IMR-90 (cell line): Measurements from ENCODE around the gene TPP1. TPM values are rescaled to one million over a fixed set of nuclear protein-coding genes. Genes with fewer than 3 reads are reported as not detected.

ENCODE experiments used
- ATAC-seq: fragments of 200-7000 bp; cut with Tn5 transposase; 2 replicates; pipeline ENCODE4 v1.9.1; 2020; ENCODE audit warnings: low read depth, mild to moderate bottlenecking, moderate library complexity
- BruUV-seq: library from RNA; stranded (reverse); fragments of 400-500 nt; replicated peaks from 2 replicates; lab custom pipeline; 2021; lab: Mats Ljungman, UMichigan
- CTCF ChIA-PET: fragments of 300-600 bp; formaldehyde crosslinking; extraction: SDS; loops from one replicate; lab custom pipeline; 2021; ENCODE audit warnings: antibody characterized with exemption; lab: Yijun Ruan, JAX
- POLR2A ChIA-PET: fragments of 300-600 bp; sonication (Branson Sonifier 250); formaldehyde crosslinking; loops from one replicate; lab custom pipeline; 2022; ENCODE audit warnings: antibody characterized with exemption; ENCODE audit not compliant: unreplicated experiment; lab: Charles Lee
- DNase-seq: peaks from one replicate; pipeline ENCODE4 v3.0.0; 2013
- H2AFZ ChIP-seq: replicated peaks from 2 replicates; pipeline ENCODE3; 2013; ENCODE audit warnings: low read length, mild to moderate bottlenecking; ENCODE audit not compliant: poor library complexity
- H2AK5ac ChIP-seq: 2 replicates; pipeline ENCODE4 v1.6.1; 2013; ENCODE audit warnings: low read depth, low read length, inconsistent platforms
- H2AK9ac ChIP-seq: replicated peaks from 2 replicates; pipeline ENCODE3; 2013; ENCODE audit warnings: mild to moderate bottlenecking, low read depth, low read length, moderate library complexity; ENCODE audit not compliant: poor library complexity
- H2BK120ac ChIP-seq: 2 replicates; pipeline ENCODE4 v1.6.1; 2013; ENCODE audit warnings: low read depth, low read length, inconsistent platforms
- H2BK15ac ChIP-seq: 3 replicates; pipeline ENCODE4 v1.6.1; 2013; ENCODE audit warnings: low read depth, low read length, inconsistent platforms
- H2BK20ac ChIP-seq: 2 replicates; pipeline ENCODE4 v1.6.1; 2013; ENCODE audit warnings: low read depth, mild to moderate bottlenecking, inconsistent platforms, low read length, moderate library complexity
- H2BK5ac ChIP-seq: 2 replicates; pipeline ENCODE4 v1.6.1; 2013; ENCODE audit warnings: mild to moderate bottlenecking, low read depth, low read length, inconsistent platforms; ENCODE audit not compliant: poor library complexity, severe bottlenecking
- H3K14ac ChIP-seq: replicated peaks from 2 replicates; pipeline ENCODE4 v1.6.1; 2013; ENCODE audit warnings: low read depth, low read length, inconsistent platforms
- H3K18ac ChIP-seq: 2 replicates; pipeline ENCODE4 v1.6.1; 2013; ENCODE audit warnings: low read depth, low read length, control low read depth
- H3K23ac ChIP-seq: 2 replicates; pipeline ENCODE4 v1.6.1; 2013; ENCODE audit warnings: low read depth, low read length, inconsistent platforms
- H3K27ac ChIP-seq: 2 replicates; pipeline ENCODE4 v1.5.1; 2013; ENCODE audit warnings: mild to moderate bottlenecking, control low read depth, low read length; ENCODE audit not compliant: insufficient read depth
- H3K27me3 ChIP-seq: 2 replicates; pipeline ENCODE4 v1.6.1; 2013; ENCODE audit warnings: low read length; ENCODE audit not compliant: control insufficient read depth, insufficient read depth
- H3K36me3 ChIP-seq: 2 replicates; pipeline ENCODE4 v1.6.1; 2013; ENCODE audit warnings: low read length, mixed read lengths; ENCODE audit not compliant: control insufficient read depth, insufficient read depth
- H3K4ac ChIP-seq: 2 replicates; pipeline ENCODE4 v1.6.1; 2013; ENCODE audit warnings: low read depth, low read length, inconsistent platforms
- H3K4me1 ChIP-seq: 2 replicates; pipeline ENCODE4 v1.6.1; 2013; ENCODE audit warnings: low read length, mixed read lengths; ENCODE audit not compliant: control insufficient read depth, insufficient read depth
- H3K4me2 ChIP-seq: 2 replicates; pipeline ENCODE4 v1.6.1; 2013; ENCODE audit warnings: low read depth, mild to moderate bottlenecking, control low read depth, low read length, moderate library complexity
- H3K4me3 ChIP-seq: 2 replicates; pipeline ENCODE4 v1.5.1; 2013; ENCODE audit warnings: low read depth, mild to moderate bottlenecking, control low read depth, low read length, moderate library complexity; ENCODE audit not compliant: insufficient read depth
- H3K56ac ChIP-seq: 2 replicates; pipeline ENCODE4 v1.6.1; 2013; ENCODE audit warnings: low read length, inconsistent platforms; ENCODE audit not compliant: insufficient read depth; ENCODE audit errors: extremely low read depth
- H3K79me1 ChIP-seq, 2 experiments: 2 replicates each; pipeline ENCODE4 v1.6.1; 2013; ENCODE audit warnings: low read length in 2 of 2, inconsistent platforms in 1 of 2, low read depth in 1 of 2
- H3K9ac ChIP-seq: 2 replicates; pipeline ENCODE4 v1.6.1; 2013; ENCODE audit warnings: low read depth, low read length, control low read depth
- H3K9me1 ChIP-seq: 2 replicates; pipeline ENCODE4 v1.6.1; 2013; ENCODE audit warnings: low read length, inconsistent platforms; ENCODE audit not compliant: insufficient read depth
- H3K9me3 ChIP-seq: 2 replicates; pipeline ENCODE4 v1.6.1; 2013; ENCODE audit warnings: low read length; ENCODE audit not compliant: control insufficient read depth, insufficient read depth
- H4K20me1 ChIP-seq: 2 replicates; pipeline ENCODE4 v1.6.1; 2013; ENCODE audit warnings: low read length, inconsistent platforms; ENCODE audit not compliant: insufficient read depth
- H4K5ac ChIP-seq: 2 replicates; pipeline ENCODE4 v1.6.1; 2013; ENCODE audit warnings: mild to moderate bottlenecking, low read depth, low read length, control low read depth
- H4K8ac ChIP-seq, 2 experiments: 2 replicates each; pipeline ENCODE4 v1.6.1; 2013; ENCODE audit warnings: low read depth in 2 of 2, low read length in 2 of 2, control low read depth in 1 of 2, inconsistent platforms in 1 of 2
- H4K91ac ChIP-seq: 2 replicates; pipeline ENCODE4 v1.6.1; 2013; ENCODE audit warnings: low read depth, low read length, inconsistent platforms; ENCODE audit not compliant: insufficient read depth
- MAZ ChIP-seq: IDR thresholded peaks from 2 replicates; pipeline ENCODE4 v1.6.1; 2012; ENCODE audit warnings: low read depth, mild to moderate bottlenecking, low read length, improper control_type of control experiment, moderate library complexity, borderline replicate concordance
- WGBS, 2 experiments: methylation state at CpG; one replicate each; pipeline versions ENCODE4 v1.1.5 to v1.1.7; 2013; ENCODE audit warnings: missing lambda C conversion rate in 2 of 2; ENCODE audit not compliant: insufficient read length in 1 of 2; ENCODE audit errors: extremely low coverage in 2 of 2; 5-methylcytosine and 5-hydroxymethylcytosine counted together
- dilution Hi-C: fragments of 300-500 bp; cut with HindIII; formaldehyde crosslinking; loops from one replicate; pipeline ENCODE4 v1.14.3; 2018; ENCODE audit warnings: low sequenced_read_pairs; ENCODE audit not compliant: unreplicated experiment
- in situ Hi-C: fragments of 300-500 bp; cut with MboI; formaldehyde crosslinking; loops from 3 replicates; pipeline ENCODE4 v1.14.3; 2019; ENCODE audit warnings: low sequenced_read_pairs, inconsistent platforms, mixed read lengths
- intact Hi-C: fragments of 100-400 bp; cut with micrococcal nuclease; formaldehyde crosslinking; loops from 2 replicates; pipeline ENCODE4 v1.10.0; 2022
- polyA plus RNA-seq, 3 experiments: library from polyadenylated mRNA; depleted of rRNA; stranded (reverse); fragments of >200 nt; gene quantifications; 2 replicates each; pipeline ENCODE4 v1.2.3, GENCODE V29; 2012; ENCODE audit warnings: low replicate concordance in 1 of 3
- total RNA-seq: library from RNA; depleted of rRNA; stranded (reverse); fragments of >200 nt; gene quantifications from 2 replicates; pipeline ENCODE4 v1.2.3, GENCODE V29; 2012
- TF ChIP-seq, protein P1 (sequence below): fragments of 150-350 bp; IDR thresholded peaks from 2 replicates; pipeline ENCODE4 v1.6.1; 2017; ENCODE audit warnings: mild to moderate bottlenecking, antibody characterized with exemption, low read length, low read depth

The TPP1 gene
- total and polyA plus RNA-seq, 2 of the 4 experiments (the other 2 are of a cell fraction) = 33.5 to 108 TPM

DNA sequence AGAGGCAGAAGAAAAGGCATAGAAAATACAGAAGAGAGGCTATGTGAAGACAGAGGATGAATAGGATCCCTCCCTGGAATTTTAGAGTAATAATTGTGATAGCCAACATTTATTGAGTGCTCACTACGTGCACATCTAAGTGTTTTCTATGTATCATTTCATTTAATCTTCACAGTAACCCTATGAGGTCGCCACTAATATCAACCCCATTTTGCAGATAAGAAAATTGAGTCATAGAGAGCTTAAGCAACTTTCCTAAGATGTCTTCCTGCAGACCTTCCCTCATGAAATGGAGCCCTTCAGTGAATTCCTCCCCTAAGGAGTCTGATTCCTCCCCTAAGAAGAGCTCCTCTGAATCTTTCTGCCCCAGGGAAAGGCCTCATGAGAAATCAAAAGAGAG lies 53.9 kb downstream of the TPP1 start:
- Histone ChIP-seq H3K4ac (no peak overlapping the region), H3K18ac (no peak overlapping the region), H3K14ac (no peak overlapping the region), H2AK5ac (no peak overlapping the region), H3K4me1 (peaks cover 5% of the 10 kb centered on the region; the same call in 1 of the 2 replicates), H3K9ac (no peak overlapping the region), H3K9me1 (peaks cover 11% of the 10 kb centered on the region), H3K27ac (no peak overlapping the region), H3K36me3 (no peaks in the 10 kb centered on the region), H3K79me1 (no peaks in the 10 kb centered on the region; a peak in 1 of 4 replicates), H2BK15ac (no peak overlapping the region), H2AFZ (no peak overlapping the region), H3K23ac (no peak overlapping the region), H3K4me3 (no peak overlapping the region), H4K91ac (no peak overlapping the region), H4K8ac (no peak overlapping the region), H4K20me1 (no peaks in the 10 kb centered on the region), H2BK5ac (no peak overlapping the region), H2BK120ac (no peak overlapping the region), H3K27me3 (no peaks in the 10 kb centered on the region), H4K5ac (no peak overlapping the region), H3K9me3 (no peaks in the 10 kb centered on the region), H3K56ac (no peak overlapping the region), H3K4me2 (no peak overlapping the region), H2AK9ac (no peak overlapping the region), H2BK20ac (no peak overlapping the region)
- no peak for DNase-seq
- ATAC-seq = no peak
- no CpG with 5 or more reads among the region's 2 CpGs for WGBS, 2 experiments
- in situ Hi-C loops = no loop called here
- ChIA-PET POLR2A (no interaction called here), CTCF (no interaction called here)
- dilution Hi-C loops = no loop called here
- TF ChIP-seq MAZ = no peak
- TF ChIP-seq, protein P1, sequence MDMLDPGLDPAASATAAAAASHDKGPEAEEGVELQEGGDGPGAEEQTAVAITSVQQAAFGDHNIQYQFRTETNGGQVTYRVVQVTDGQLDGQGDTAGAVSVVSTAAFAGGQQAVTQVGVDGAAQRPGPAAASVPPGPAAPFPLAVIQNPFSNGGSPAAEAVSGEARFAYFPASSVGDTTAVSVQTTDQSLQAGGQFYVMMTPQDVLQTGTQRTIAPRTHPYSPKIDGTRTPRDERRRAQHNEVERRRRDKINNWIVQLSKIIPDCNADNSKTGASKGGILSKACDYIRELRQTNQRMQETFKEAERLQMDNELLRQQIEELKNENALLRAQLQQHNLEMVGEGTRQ = no peak
- BruUV-seq = no TSS peak
- intact Hi-C loops = no loop called here
